ENCODE data around the gene IFI30.
"Not testable (repeated sequence)": the region's sequence is repeated elsewhere in the genome, so short reads cannot be mapped to it uniquely, and the experiment has no call there.

Gene IFI30

DNA sequence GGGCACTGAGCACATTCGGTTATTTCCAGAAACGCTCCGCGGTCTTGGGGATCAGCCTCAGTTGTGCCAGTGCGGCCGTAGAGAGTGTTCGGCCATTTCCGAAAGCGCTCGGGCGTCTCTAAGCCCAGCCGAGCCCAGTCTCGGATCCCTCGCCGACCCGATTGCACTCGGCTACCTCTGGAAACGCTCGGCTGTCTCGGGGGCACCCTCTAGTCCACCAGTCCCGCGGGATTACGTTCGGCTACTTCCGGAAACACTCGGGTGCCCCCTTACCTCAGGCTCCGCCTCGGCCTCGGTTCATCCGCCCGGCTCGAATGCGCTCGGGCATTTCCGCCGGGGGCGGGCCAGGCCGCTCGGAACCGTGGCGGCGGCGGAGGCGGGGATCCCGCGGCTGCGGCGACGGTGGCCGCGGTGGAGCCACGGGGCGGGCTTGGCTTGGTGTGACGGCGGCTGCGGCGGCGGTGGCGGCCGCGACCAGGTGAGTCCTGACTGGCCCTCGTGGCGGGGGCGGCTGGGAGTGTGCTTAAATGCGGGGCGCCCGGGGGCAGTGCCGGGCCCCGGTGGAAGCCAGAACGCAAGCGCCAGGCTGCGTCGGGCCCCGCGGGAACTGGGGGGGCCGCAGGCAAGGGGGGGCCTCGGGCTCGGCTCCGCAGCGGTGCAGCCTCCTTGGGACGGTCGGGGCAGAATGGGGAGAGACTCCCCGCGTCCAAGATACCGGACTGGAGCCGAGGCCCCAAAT lies 20.6 kb upstream of the IFI30 start, which contains the start of gene PIK3R2:
TSS of gene PIK3R2 (plus strand) at position 347 of the 739 bp plus-strand sequence. CDS start 2,717 bp downstream, outside the sequence.
- DNase-seq (ENCODE audit: low read depth): peak; percentile 92

GRCh38 chr19:18153556-18154134 lies 20.0 kb upstream of the IFI30 start:
- no peak for DNase-seq (ENCODE audit: low read depth)

DNA sequence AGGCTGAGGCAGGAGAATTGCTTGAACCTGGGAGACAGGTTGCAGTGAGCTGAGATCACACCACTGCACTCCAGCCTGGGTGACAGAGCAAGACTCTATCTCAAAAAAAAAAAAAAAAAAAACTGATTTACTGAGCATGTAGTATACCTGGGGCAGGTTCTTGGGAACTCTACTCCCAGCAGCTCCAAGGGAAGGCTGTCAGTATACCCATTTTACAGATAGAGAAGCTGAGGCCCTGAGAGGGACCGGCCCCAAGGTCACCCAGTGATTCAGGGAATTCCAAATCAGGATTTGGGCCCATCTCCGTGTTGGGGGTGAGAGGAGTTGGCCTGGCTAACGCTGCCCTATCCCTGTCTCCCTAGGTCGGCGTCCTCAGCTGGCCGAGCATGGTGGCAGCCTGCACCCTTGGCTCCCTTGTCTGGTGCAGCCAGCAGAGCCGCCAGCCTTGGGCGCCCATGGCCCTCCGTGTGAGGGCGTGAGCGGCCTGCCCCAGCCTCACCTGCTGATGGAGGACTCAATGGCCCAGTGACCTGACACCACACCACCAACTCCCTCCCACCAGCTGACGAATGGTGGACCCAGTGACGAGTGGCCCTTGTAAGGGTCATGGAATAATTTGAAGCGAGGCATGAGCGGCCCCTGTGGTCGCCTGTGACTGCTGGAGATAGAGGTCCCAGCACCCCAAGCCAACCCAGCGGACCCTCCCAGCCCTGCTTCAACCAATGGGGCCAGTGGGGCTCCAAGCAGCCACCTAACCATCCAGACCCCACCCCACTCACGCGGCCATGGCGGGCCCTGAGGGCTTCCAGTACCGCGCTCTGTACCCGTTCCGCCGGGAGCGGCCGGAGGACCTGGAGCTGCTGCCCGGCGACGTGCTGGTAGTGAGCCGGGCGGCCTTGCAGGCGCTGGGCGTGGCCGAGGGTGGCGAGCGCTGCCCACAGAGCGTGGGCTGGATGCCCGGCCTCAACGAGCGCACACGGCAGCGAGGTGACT lies 18.2 kb upstream of the IFI30 start:
- DNase-seq (ENCODE audit: low read depth): no peak

- DNase-seq (ENCODE audit: low read depth): no peak
Measured at GRCh38 chr19:18156268-18156667, 17.3 kb upstream of the IFI30 start.

DNA sequence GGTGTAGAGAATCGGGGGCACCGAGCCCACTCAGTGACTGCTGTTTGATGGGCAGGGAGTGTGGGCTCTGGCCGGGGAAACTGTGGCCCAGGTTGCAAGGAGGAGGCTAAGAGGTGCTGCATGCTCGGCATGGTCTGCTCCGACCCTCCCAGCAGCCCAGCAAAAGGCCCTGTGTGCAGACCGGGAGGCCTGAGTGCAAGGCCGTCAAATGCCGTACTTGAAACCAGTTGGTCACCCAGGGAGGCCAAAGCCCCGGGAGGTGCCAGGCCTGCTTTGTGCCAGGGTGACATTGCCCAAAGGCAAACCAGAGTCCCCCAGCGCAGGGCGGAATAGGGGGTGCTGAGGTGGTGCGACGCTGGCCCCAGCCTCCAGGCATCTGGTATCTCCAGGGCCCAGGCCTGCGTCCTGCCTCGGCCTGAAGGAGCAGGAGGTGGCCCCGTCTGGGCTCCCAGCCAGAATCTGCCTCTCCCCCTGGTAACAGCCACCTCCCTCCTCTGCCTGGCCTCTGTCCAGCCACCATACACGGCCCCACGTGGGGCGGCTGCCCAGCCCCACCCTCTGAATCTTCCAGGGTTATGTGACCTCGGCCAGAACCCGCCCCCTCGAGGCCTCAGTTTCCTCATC lies 16.7 kb upstream of the IFI30 start:
- DNase-seq (ENCODE audit: low read depth): peak; percentile 41

DNA sequence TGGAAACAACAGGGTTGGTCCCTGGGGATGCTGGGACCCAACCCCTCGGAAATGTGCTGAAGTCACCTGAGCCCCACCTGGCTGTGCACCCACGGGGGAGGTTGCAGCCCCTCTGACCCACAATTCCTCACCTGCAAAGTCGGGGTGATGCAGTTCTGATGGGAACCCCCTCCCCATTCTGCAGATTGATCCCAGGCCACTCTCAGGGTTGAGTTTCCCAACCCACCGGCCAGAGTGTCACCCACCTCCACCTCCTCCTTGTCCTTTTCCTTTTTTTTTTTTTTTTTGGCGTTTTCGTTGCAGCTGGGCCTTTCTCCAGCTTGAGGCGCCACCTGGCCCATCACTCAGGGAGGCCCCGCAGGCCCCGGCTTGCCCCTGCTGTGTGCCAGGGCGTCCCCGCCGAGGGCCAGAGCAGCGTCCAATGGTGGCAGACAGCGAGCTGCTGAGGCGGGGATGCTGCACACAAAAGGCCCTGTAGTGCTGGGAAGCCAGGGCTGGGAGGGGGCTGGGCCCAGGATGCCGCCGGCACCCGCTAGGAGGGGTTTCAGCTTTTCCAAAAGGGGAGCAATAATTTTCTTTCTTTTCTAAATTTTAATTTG lies 16.0 kb upstream of the IFI30 start:
- no peak for DNase-seq (ENCODE audit: low read depth)

- no peak for DNase-seq (ENCODE audit: low read depth)
Measured at GRCh38 chr19:18158467-18158866, 15.1 kb upstream of the IFI30 start.

- not testable (repeated sequence) for DNase-seq (ENCODE audit: low read depth)
Measured at GRCh38 chr19:18159059-18159616, 14.5 kb upstream of the IFI30 start.

- DNase-seq (ENCODE audit: low read depth): no peak
Measured at GRCh38 chr19:18159810-18160209, 13.8 kb upstream of the IFI30 start.

GRCh38 chr19:18160493-18160970 lies 13.1 kb upstream of the IFI30 start:
- DNase-seq (ENCODE audit: low read depth): no peak

DNA sequence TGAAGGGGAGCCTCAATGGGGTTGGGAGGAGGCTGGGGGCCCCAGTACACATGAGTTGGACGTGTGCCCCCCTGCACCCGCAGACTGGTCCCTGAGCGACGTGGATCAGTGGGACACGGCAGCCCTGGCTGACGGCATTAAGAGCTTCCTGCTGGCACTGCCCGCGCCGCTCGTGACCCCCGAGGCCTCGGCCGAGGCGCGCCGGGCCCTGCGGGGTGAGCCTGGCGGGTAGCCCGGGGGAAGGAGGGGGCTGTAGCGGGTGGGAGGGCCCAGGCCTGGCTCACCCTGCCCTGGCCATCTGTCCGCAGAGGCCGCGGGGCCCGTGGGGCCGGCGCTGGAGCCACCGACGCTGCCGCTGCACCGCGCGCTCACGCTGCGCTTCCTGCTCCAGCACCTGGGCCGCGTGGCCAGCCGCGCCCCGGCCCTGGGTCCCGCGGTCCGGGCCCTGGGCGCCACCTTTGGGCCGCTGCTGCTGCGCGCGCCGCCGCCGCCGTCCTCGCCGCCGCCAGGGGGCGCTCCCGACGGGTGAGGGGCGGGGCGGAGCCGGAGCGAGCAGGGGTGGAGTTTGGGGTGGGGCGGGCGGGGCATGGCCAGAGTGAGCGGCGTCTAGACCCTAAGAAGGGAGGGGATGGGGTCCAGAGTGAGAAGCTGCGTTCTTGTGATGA lies 12.5 kb upstream of the IFI30 start:
- DNase-seq (ENCODE audit: low read depth): no peak

DNA sequence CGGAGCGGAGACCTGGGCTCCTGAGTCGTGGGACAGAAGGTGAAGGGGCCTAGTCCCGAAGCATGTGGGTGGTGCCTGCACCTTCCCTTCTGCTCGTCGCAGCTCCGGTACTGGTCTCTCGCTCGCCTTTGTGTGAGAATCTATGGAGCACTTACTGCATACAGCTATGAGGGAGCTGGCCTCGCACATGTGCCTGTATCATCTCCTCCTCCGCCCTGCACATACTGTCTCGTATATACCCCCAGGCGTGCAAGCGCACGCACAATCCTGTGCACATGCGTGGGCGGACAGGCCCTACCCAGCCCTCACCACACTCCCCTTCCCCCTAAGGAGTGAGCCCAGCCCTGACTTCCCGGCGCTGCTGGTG lies 12.0 kb upstream of the IFI30 start:
- DNase-seq (ENCODE audit: low read depth): no peak

DNA sequence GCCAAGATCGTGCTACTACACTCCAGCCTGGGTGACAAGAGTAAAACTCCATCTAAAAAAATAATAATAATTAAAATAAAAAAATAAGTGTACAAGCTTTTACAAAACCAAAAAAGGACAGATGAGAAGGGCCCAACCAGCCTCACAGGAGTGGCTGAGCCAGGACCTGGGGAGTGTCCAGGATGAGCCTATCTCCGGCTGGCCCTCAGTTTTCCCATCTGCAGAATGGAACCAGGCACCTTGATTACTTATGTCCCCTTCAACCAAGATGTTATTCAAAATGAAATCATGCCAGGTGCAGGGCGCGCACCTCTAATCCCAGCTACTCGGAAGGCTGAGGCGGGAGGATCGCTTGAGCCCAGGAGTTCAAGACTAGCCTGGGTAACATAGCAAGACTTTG lies 9.5 kb upstream of the IFI30 start:
- no peak for DNase-seq (ENCODE audit: low read depth)

GRCh38 chr19:18165794-18166544 lies 7.6 kb upstream of the IFI30 start:
- no peak for DNase-seq (ENCODE audit: low read depth)

- no peak for DNase-seq (ENCODE audit: low read depth)
Measured at GRCh38 chr19:18167011-18167410, 6.6 kb upstream of the IFI30 start.

GRCh38 chr19:18167975-18168645 lies 5.5 kb upstream of the IFI30 start:
- no peak for DNase-seq (ENCODE audit: low read depth)

DNA sequence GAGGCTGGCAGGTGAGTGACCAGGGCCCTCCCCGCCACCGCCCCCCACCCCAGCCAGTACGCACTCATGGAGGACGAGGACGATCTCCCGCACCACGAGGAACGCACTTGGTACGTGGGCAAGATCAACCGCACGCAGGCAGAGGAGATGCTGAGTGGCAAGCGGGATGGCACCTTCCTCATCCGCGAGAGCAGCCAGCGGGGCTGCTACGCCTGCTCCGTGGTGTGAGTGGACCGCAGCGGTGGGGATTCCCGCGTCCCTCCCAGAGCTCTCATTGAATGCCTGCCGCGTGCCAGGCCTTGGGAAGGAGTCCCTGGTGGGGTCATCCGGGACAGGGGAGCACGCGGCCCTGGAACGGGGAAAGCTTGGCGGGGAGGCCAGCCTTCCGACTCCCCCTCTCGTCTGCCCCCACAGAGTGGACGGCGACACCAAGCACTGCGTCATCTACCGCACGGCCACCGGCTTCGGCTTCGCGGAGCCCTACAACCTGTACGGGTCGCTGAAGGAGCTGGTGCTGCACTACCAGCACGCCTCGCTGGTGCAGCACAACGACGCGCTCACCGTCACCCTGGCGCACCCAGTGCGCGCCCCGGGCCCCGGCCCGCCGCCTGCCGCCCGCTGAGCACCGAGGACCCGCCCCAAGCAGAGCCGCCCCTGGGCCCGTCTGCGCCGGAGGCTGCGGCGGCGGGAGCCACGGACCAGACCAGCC lies 4.8 kb upstream of the IFI30 start:
- no peak for DNase-seq (ENCODE audit: low read depth)

DNA sequence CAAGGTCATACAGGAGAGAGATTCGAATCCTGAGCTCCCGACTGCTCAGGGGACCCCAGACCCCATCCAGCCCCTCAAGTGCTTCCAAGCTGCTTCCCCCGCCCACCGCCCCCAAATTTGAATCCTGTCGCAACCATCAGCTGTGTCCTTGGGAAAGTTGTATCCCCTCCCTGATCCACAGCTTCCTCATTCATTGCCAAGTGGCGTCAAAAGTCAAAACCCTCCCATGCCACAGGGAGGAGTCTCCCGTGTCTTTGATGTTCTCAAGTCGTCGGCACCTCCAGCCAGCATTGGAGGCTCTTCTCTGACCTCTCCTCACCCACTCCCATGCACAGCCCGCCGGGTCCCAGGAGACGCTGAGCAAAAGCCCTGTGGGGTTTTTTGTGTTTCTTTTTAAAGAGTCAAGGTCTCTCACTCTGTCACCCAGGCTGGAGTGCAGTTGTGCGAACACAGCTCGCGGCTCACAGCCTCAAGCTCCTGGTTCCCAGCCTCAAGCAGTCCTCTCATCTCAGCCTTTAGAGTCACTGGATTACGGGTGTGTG lies 2.8 kb upstream of the IFI30 start:
- no peak for DNase-seq (ENCODE audit: low read depth)
